GM12878 (cell line): ENCODE measurements around the gene C1QBP. TPM values are rescaled to one million over a fixed set of nuclear protein-coding genes. Genes with fewer than 3 reads are reported as not detected.

Experiments
- CREB1 ChIP-seq: IDR thresholded peaks from 2 replicates; pipeline ENCODE4 v1.6.1; 2012; ENCODE audit warnings: low read depth, mild to moderate bottlenecking, inconsistent platforms
- EGR1 ChIP-seq, 2 experiments: IDR thresholded peaks; 1 replicate in 1 of 2; 2 replicates in 1 of 2; pipeline ENCODE4 v1.6.1; 2011 to 2012; ENCODE audit warnings: low read depth in 2 of 2, low read length in 2 of 2, borderline replicate concordance in 1 of 2, mild to moderate bottlenecking in 1 of 2, moderate library complexity in 1 of 2
- IRF5 ChIP-seq: fragments of 450-650 bp; IDR thresholded peaks from 2 replicates; pipeline ENCODE4 v1.6.1; 2017; ENCODE audit warnings: borderline replicate concordance
- KLF5 ChIP-seq: fragments of 450-650 bp; IDR thresholded peaks from 2 replicates; pipeline ENCODE4 v1.6.1; 2014; ENCODE audit warnings: mild to moderate bottlenecking; ENCODE audit not compliant: partially characterized antibody
- NFIC ChIP-seq: IDR thresholded peaks from 2 replicates; pipeline ENCODE4 v1.6.1; 2012; ENCODE audit warnings: low read depth, mild to moderate bottlenecking, inconsistent platforms, low read length, moderate library complexity
- NFYB ChIP-seq: IDR thresholded peaks from 2 replicates; pipeline ENCODE4 v1.6.1; 2011; ENCODE audit warnings: low read depth, mild to moderate bottlenecking, low read length, improper control_type of control experiment, moderate library complexity; ENCODE audit not compliant: insufficient read depth
- NR2F1 ChIP-seq: fragments of 450-650 bp; conservative IDR thresholded peaks from 2 replicates; pipeline ENCODE4 v1.6.1; 2017; ENCODE audit warnings: mild to moderate bottlenecking
- PBX3 ChIP-seq: IDR thresholded peaks from 2 replicates; pipeline ENCODE4 v1.6.1; 2011; ENCODE audit warnings: mild to moderate bottlenecking, low read depth, low read length, moderate library complexity; ENCODE audit not compliant: insufficient replicate concordance
- RUNX3 ChIP-seq: IDR thresholded peaks from 2 replicates; pipeline ENCODE4 v1.6.1; 2012; ENCODE audit warnings: low read length, inconsistent platforms
- SUPT20H ChIP-seq: IDR thresholded peaks from 2 replicates; pipeline ENCODE4 v1.6.1; 2011; ENCODE audit warnings: low read depth, mild to moderate bottlenecking, low read length, moderate library complexity, borderline replicate concordance; ENCODE audit not compliant: control insufficient read depth
- TBL1XR1 ChIP-seq: IDR thresholded peaks from 2 replicates; pipeline ENCODE4 v1.6.1; 2012; ENCODE audit warnings: low read depth, low read length, improper control_type of control experiment
- TCF7 ChIP-seq: IDR thresholded peaks from 2 replicates; pipeline ENCODE4 v1.6.1; 2014; ENCODE audit warnings: antibody characterized with exemption, borderline replicate concordance
- ZBTB40 ChIP-seq: fragments of 450-650 bp; IDR thresholded peaks from 2 replicates; pipeline ENCODE4 v1.6.1; 2016; ENCODE audit warnings: mild to moderate bottlenecking, moderate library complexity, borderline replicate concordance
- polyA plus RNA-seq, 11 experiments: library from polyadenylated mRNA; depleted of rRNA in 4 of 11; unstranded in 6 of 11; stranded (reverse) in 5 of 11; fragments of >200 nt; fragmentation: Nextera tagmentation in 4 of 11; fragmentation: Illumina TruSeq in 1 of 11; extraction: Ambion mirVana in 4 of 11; extraction: Trizol in 1 of 11; gene quantifications; 1 replicate in 1 of 11; 2 replicates in 10 of 11; pipeline versions ENCODE4 v1.2.1 to v1.2.3, GENCODE V29; 2011 to 2016; ENCODE audit warnings: inconsistent platforms in 2 of 11, missing spikeins in 2 of 11, low read depth in 1 of 11
- total RNA-seq, 4 experiments: library from RNA; depleted of rRNA in 3 of 4; stranded (reverse); fragments of >200 nt in 3 of 4; fragmentation: Illumina TruSeq in 1 of 4; extraction: Trizol in 1 of 4; gene quantifications; 2 replicates each; pipeline versions ENCODE4 v1.2.1 to v1.2.3, GENCODE V29; 2013 to 2021
- TF ChIP-seq, protein P1 (sequence below): fragments of 450-650 bp; IDR thresholded peaks from 2 replicates; pipeline ENCODE4 v1.6.1; 2018; ENCODE audit warnings: mild to moderate bottlenecking, low read depth, moderate library complexity; ENCODE audit not compliant: partially characterized antibody
- TF ChIP-seq, protein P2 (sequence below): fragments of 450-650 bp; IDR thresholded peaks from 2 replicates; pipeline ENCODE4 v1.6.1; 2017; ENCODE audit warnings: mild to moderate bottlenecking
- TF ChIP-seq, protein P3 (sequence below): IDR thresholded peaks from 2 replicates; pipeline ENCODE4 v1.6.1; 2011; ENCODE audit warnings: borderline replicate concordance, low read depth, mild to moderate bottlenecking, moderate library complexity, low read length; ENCODE audit not compliant: insufficient read depth, poor library complexity, severe bottlenecking

The C1QBP gene
- total and polyA plus RNA-seq, 10 of the 15 experiments (the other 5 are each of a cell fraction or from before 2014, with no cell fraction given) = 124 to 989 (median 429) TPM

DNA sequence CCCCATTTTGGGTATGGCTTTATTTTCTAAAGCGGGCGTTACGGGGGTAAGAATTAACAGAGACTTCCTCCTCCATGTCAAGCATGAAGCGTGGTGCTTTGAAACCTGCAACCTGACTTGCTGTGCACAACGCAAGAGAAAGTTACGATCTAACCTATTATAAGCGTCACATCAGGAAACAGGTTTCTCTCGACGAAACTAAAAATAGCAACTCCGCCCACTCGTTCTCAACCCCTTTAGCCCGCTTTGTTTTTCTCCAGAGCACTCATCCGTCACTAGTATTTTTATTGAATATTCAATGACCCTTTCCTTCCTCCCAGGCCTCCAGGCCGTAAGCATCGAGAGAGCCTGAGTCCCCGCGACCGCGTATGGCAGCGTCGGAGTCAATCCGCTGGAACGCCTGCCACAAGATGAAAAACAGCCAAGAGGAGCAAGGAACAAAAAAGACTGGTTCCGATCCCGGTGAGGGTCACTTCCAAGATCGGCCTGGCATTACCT, 20.0 kb downstream of the C1QBP start (continued):
- no peak for TF ChIP-seq KLF5
- TF ChIP-seq, protein P1, sequence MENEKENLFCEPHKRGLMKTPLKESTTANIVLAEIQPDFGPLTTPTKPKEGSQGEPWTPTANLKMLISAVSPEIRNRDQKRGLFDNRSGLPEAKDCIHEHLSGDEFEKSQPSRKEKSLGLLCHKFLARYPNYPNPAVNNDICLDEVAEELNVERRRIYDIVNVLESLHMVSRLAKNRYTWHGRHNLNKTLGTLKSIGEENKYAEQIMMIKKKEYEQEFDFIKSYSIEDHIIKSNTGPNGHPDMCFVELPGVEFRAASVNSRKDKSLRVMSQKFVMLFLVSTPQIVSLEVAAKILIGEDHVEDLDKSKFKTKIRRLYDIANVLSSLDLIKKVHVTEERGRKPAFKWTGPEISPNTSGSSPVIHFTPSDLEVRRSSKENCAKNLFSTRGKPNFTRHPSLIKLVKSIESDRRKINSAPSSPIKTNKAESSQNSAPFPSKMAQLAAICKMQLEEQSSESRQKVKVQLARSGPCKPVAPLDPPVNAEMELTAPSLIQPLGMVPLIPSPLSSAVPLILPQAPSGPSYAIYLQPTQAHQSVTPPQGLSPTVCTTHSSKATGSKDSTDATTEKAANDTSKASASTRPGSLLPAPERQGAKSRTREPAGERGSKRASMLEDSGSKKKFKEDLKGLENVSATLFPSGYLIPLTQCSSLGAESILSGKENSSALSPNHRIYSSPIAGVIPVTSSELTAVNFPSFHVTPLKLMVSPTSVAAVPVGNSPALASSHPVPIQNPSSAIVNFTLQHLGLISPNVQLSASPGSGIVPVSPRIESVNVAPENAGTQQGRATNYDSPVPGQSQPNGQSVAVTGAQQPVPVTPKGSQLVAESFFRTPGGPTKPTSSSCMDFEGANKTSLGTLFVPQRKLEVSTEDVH = no peak
- TF ChIP-seq TCF7 = no peak
- peak in 1 of 2 experiments; percentile 91; a peak in 2 of 3 replicates for TF ChIP-seq EGR1 (IDR thresholded peaks at IDR 0.05; ENCODE audit: borderline replicate concordance in 1 of 2, low read depth in 2 of 2, low read length in 2 of 2)
- peak; percentile 79 for TF ChIP-seq CREB1
- TF ChIP-seq NR2F1 = no peak
- peak; percentile 50 for TF ChIP-seq RUNX3
- no peak for TF ChIP-seq PBX3
- TF ChIP-seq NFYB = peak; percentile 46; the same call in 1 of the 2 replicates
- no peak for TF ChIP-seq NFIC
- no peak for TF ChIP-seq ZBTB40
- no peak for TF ChIP-seq IRF5
- TF ChIP-seq, protein P2, sequence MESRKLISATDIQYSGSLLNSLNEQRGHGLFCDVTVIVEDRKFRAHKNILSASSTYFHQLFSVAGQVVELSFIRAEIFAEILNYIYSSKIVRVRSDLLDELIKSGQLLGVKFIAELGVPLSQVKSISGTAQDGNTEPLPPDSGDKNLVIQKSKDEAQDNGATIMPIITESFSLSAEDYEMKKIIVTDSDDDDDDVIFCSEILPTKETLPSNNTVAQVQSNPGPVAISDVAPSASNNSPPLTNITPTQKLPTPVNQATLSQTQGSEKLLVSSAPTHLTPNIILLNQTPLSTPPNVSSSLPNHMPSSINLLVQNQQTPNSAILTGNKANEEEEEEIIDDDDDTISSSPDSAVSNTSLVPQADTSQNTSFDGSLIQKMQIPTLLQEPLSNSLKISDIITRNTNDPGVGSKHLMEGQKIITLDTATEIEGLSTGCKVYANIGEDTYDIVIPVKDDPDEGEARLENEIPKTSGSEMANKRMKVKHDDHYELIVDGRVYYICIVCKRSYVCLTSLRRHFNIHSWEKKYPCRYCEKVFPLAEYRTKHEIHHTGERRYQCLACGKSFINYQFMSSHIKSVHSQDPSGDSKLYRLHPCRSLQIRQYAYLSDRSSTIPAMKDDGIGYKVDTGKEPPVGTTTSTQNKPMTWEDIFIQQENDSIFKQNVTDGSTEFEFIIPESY = no peak
- peak; percentile 95 for TF ChIP-seq TBL1XR1
- TF ChIP-seq, protein P3, sequence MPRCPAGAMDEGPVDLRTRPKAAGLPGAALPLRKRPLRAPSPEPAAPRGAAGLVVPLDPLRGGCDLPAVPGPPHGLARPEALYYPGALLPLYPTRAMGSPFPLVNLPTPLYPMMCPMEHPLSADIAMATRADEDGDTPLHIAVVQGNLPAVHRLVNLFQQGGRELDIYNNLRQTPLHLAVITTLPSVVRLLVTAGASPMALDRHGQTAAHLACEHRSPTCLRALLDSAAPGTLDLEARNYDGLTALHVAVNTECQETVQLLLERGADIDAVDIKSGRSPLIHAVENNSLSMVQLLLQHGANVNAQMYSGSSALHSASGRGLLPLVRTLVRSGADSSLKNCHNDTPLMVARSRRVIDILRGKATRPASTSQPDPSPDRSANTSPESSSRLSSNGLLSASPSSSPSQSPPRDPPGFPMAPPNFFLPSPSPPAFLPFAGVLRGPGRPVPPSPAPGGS = no peak
- TF ChIP-seq SUPT20H = no peak
